Progenitor cell of endocrine pancreas (in vitro differentiated cells): Measurements from ENCODE around the gene TCF15. TPM values are rescaled to one million over a fixed set of nuclear protein-coding genes. Genes with fewer than 3 reads are reported as not detected.
A peak's percentile ranks its signal among the peaks of the same experiment; 100 is the strongest.

Experiments
- DNase-seq: peaks from one replicate; pipeline ENCODE4 v3.0.0; 2021; ENCODE audit warnings: low spot score; ENCODE audit not compliant: unreplicated experiment
- H3K27ac Mint-ChIP-seq: 2 replicates; pipeline ENCODE4 v1.8.0; 2021; ENCODE audit warnings: mild to moderate bottlenecking, moderate library complexity, mixed read lengths
- H3K27me3 Mint-ChIP-seq: 2 replicates; pipeline ENCODE4 v1.8.0; 2021; ENCODE audit warnings: mixed read lengths
- H3K36me3 Mint-ChIP-seq: 2 replicates; pipeline ENCODE4 v1.8.0; 2022; ENCODE audit warnings: mixed read lengths; ENCODE audit not compliant: insufficient read depth
- H3K4me1 Mint-ChIP-seq: 2 replicates; pipeline ENCODE4 v1.8.0; 2021; ENCODE audit warnings: low read depth, mixed read lengths
- H3K4me3 Mint-ChIP-seq: 2 replicates; pipeline ENCODE4 v1.8.0; 2021; ENCODE audit warnings: low read depth, mild to moderate bottlenecking, moderate library complexity, mixed read lengths
- H3K9me3 Mint-ChIP-seq: 2 replicates; pipeline ENCODE4 v1.8.0; 2021; ENCODE audit warnings: low read depth, mixed read lengths
- CTCF ChIP-seq: fragments of 200-600 bp; sonication (generic); IDR thresholded peaks from one replicate; pipeline ENCODE4 v1.5.0; 2021; ENCODE audit warnings: antibody characterized with exemption, mild to moderate bottlenecking; ENCODE audit not compliant: unreplicated experiment
- total RNA-seq: library from RNA; stranded (reverse); gene quantifications from 2 replicates; pipeline ENCODE4 v1.2.1, GENCODE V29; 2021

TCF15 gene
- total RNA-seq, 1 donor from 2014 or later: not detected

- Mint-ChIP-seq H3K9me3 (no peaks in the 10 kb centered on the region), H3K27me3 (peaks cover 13% of the 10 kb centered on the region), H3K4me3 (no peak overlapping the region), H3K36me3 (peaks cover 18% of the 10 kb centered on the region), H3K4me1 (peaks cover 16% of the 10 kb centered on the region), H3K27ac (no peak overlapping the region)
- DNase-seq: no peak
- TF ChIP-seq CTCF: no peak
Observed at GRCh38 chr20:650281-650680, 40.2 kb upstream of the TCF15 start.

- DNase-seq: no peak
- TF ChIP-seq CTCF: no peak
- peaks cover 13% of the 10 kb centered on the region for H3K4me1 Mint-ChIP-seq
- no peaks in the 10 kb centered on the region for H3K27me3 Mint-ChIP-seq
- peaks cover 18% of the 10 kb centered on the region for H3K36me3 Mint-ChIP-seq
- no peak overlapping the region for H3K4me3 Mint-ChIP-seq
- no peaks in the 10 kb centered on the region for H3K9me3 Mint-ChIP-seq
- no peak overlapping the region for H3K27ac Mint-ChIP-seq
Observed at GRCh38 chr20:647479-648019, 37.4 kb upstream of the TCF15 start.

DNA sequence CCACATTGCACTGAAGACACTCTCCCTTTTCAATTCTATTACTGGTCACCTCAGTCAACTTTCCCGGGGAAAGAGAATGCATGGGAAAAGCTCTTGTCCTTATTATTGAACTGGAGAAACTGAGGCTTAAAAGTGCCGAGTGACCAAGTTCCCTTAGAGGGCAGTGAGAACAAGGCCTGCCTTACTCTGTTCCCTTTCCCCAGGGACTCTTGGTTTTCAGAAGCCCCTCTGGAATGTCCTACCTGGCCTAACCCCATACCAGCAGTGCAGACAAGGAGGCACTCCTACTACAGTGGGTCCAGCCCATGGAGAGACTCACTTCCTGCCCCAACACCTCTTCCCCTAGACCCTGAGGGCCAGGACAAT, 36.7 kb upstream of the TCF15 start:
- no peak overlapping the region for H3K27ac Mint-ChIP-seq
- DNase-seq: no peak
- H3K9me3 Mint-ChIP-seq: no peaks in the 10 kb centered on the region
- peaks cover 18% of the 10 kb centered on the region for H3K36me3 Mint-ChIP-seq
- no peaks in the 10 kb centered on the region for H3K27me3 Mint-ChIP-seq
- peaks cover 8% of the 10 kb centered on the region for H3K4me1 Mint-ChIP-seq
- no peak for TF ChIP-seq CTCF
- no peak overlapping the region for H3K4me3 Mint-ChIP-seq

- Mint-ChIP-seq H3K9me3 (no peaks in the 10 kb centered on the region), H3K4me1 (peaks cover 6% of the 10 kb centered on the region), H3K36me3 (peaks cover 18% of the 10 kb centered on the region), H3K27me3 (no peaks in the 10 kb centered on the region), H3K27ac (peak overlapping the region; percentile 59), H3K4me3 (no peak overlapping the region)
- no peak for TF ChIP-seq CTCF
- no peak for DNase-seq
Observed at GRCh38 chr20:646107-646867, 36.2 kb upstream of the TCF15 start.

- no peak overlapping the region for H3K27ac Mint-ChIP-seq
- peaks cover 6% of the 10 kb centered on the region for H3K4me1 Mint-ChIP-seq
Observed at GRCh38 chr20:645318-646106, 35.4 kb upstream of the TCF15 start.

More at GRCh38 chr20:645318-646106, 35.4 kb upstream of the TCF15 start:
- no peaks in the 10 kb centered on the region for H3K9me3 Mint-ChIP-seq
- H3K4me3 Mint-ChIP-seq: no peak overlapping the region
- no peaks in the 10 kb centered on the region for H3K27me3 Mint-ChIP-seq
- TF ChIP-seq CTCF: peak; percentile 97
- peak; percentile 77 for DNase-seq
- H3K36me3 Mint-ChIP-seq: peaks cover 18% of the 10 kb centered on the region
